ENCODE measurements around the gene POGK.
A peak's percentile ranks its signal among the peaks of the same experiment; 100 is the strongest.

The POGK gene

DNA sequence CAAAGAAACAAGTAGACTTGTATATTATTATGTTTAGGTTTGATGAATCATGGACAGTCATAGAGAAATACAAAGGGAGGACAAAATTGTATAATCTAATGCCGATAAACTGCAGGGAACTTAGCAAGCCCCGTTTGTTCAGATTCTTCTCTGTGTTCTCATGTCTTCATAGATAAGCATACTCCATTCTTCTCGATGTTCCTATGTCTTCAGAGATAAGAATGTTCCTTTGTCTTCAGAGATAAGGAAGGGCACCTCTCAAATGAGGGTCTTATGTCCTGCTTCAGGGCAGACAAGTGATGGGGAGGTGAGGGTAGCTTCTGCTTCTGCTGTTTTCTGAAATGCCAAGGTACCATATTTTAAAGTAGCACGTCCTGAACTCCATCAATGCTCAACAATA, 56.5 kb downstream of the POGK start:
- no peak overlapping the region for H3K4me3 Mint-ChIP-seq
- H3K27ac Mint-ChIP-seq: no peak overlapping the region
- peaks cover 19 to 71% of the 10 kb centered on the region in 2 donors for H3K27me3 Mint-ChIP-seq
- DNase-seq (no peak), ATAC-seq (replicated peaks) (no peak)
- H3K9me3 Mint-ChIP-seq: peaks cover 0 to 4% of the 10 kb centered on the region in 2 donors
- H3K4me1 Mint-ChIP-seq (ENCODE audit: low read depth in 2 of 2): no peaks in the 10 kb centered on the region
- H3K36me3 Mint-ChIP-seq (ENCODE audit: insufficient read depth): no peaks in the 10 kb centered on the region

- Mint-ChIP-seq H3K27me3 (peaks cover 6 to 45% of the 10 kb centered on the region in 2 donors), H3K36me3 (ENCODE audit: insufficient read depth) (no peaks in the 10 kb centered on the region), H3K27ac (no peak overlapping the region), H3K4me1 (ENCODE audit: low read depth in 2 of 2) (no peaks in the 10 kb centered on the region), H3K4me3 (no peak overlapping the region), H3K9me3 (peaks cover 0 to 4% of the 10 kb centered on the region in 2 donors)
- ATAC-seq (replicated peaks): no peak
- DNase-seq: no peak
Measured at GRCh38 chr1:166899769-166900168, 60.5 kb downstream of the POGK start.

DNA sequence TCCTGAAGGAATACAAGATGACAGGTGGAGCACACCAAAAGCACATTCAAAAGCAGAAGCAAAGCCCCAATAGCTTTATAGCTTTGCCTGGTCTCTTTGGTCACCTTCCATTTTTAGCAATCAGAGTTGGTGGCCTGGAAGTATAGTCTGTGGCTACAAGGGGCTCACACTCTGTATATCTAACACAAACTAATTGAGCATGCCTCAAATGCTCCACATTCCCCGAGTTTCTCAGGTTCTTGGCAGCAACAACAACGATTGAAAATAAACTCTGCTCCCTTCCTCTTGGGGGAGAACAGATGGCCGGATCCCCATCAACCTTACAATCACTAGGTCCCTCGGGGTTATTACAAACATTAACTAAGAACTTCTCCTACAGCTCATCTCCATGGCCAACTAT, 61.7 kb downstream of the POGK start:
- Mint-ChIP-seq H3K9me3 (peaks cover 0 to 4% of the 10 kb centered on the region in 2 donors), H3K27ac (no peak overlapping the region), H3K4me1 (ENCODE audit: low read depth in 2 of 2) (no peaks in the 10 kb centered on the region), H3K36me3 (ENCODE audit: insufficient read depth) (no peaks in the 10 kb centered on the region), H3K27me3 (peaks cover 6 to 33% of the 10 kb centered on the region in 2 donors), H3K4me3 (no peak overlapping the region)
- DNase-seq (no peak), ATAC-seq (replicated peaks) (no peak)

DNA sequence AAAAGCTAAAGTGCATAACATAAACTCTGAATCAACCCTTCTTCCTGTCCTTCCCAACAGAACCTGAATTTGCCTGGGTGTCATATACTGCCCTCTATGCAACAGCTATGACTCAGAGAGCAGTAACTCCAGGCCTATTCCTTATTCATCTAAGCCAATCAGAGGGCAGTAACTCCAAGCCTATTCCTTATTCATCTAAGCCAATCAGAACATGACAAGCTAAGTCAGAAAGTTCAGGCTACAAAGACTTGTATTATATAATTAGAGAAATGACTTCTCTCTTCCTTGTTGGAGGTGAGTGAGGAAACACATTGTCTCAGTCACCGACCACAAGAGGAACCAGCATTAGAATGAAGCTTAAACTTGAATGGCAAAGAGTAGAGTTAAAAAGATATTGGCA, 63.0 kb downstream of the POGK start:
- DNase-seq: no peak
- Mint-ChIP-seq H3K36me3 (ENCODE audit: insufficient read depth) (no peaks in the 10 kb centered on the region), H3K4me3 (no peak overlapping the region), H3K9me3 (no peaks in the 10 kb centered on the region), H3K27ac (no peak overlapping the region), H3K4me1 (ENCODE audit: low read depth in 2 of 2) (no peaks in the 10 kb centered on the region), H3K27me3 (peaks cover 0 to 20% of the 10 kb centered on the region in 2 donors)
- ATAC-seq (replicated peaks): peak; percentile 32

DNA sequence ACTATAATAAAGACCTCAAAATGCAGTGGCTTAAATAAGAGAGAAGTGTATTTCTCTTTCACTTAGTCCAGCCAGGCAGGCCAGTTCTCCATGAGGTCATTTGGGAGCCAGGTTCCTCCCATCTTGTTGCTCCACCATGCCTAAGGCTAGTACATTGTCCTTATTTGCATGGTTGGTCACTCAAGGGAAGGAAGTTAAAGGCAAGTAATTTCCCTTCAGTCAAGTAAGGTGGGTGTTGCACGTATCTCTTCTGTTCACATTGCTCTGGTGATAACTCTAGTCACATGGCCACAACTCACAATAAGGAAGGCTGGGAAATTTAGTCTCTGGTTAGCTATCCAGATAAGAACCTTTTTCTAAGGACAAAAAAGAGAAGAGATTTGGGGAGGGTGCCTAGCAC, 64.0 kb downstream of the POGK start:
- Mint-ChIP-seq H3K27me3 (peaks cover 1 to 10% of the 10 kb centered on the region in 2 donors), H3K36me3 (ENCODE audit: insufficient read depth) (no peaks in the 10 kb centered on the region), H3K9me3 (no peaks in the 10 kb centered on the region), H3K4me3 (no peak overlapping the region), H3K27ac (no peak overlapping the region), H3K4me1 (ENCODE audit: low read depth in 2 of 2) (no peaks in the 10 kb centered on the region)
- DNase-seq: no peak
- ATAC-seq (replicated peaks): no peak

DNA sequence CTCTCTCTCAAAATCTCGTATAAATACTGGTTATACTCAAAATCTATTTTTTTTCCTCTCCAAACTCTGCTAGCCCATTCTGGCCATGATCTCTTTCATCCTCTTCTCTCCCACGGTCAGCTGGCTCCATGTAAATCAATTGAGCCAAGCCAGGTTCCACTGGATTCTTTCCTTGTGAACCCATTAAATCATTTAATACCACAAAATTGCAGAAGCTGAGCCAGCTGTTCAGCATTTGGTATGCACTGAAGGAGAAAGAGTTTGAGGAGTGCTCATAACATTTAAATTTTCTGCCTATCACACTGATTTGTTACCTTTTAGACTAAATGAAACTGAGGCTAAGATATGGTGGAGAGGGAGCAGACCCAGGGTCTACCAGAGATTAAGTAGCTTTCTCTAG, 65.9 kb downstream of the POGK start:
- Mint-ChIP-seq H3K4me3 (no peak overlapping the region), H3K36me3 (ENCODE audit: insufficient read depth) (no peaks in the 10 kb centered on the region), H3K27ac (no peak overlapping the region), H3K9me3 (no peaks in the 10 kb centered on the region), H3K4me1 (ENCODE audit: low read depth in 2 of 2) (no peaks in the 10 kb centered on the region), H3K27me3 (peaks cover 5 to 7% of the 10 kb centered on the region in 2 donors)
- DNase-seq (no peak), ATAC-seq (replicated peaks) (no peak)

DNA sequence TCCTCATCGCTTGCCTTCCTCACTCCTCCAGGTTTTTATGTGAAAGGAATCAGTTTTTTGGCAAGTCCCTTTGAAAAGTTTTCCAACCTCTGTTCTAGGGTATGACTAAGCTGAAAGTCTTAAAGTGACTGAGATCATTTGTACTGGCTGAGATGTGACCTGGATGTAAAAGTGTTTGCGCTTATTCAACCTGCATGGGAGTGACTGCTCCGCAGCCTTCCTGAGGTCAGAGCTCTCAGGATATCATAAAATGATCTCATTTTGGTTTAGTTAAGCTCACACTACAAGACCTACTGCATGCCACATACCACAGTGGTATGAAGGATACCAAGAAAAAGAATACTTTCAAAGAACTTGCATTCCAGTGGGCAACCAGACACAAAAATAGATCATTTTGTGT, 66.6 kb downstream of the POGK start:
- Mint-ChIP-seq H3K27me3 (peaks cover 5 to 7% of the 10 kb centered on the region in 2 donors), H3K27ac (no peak overlapping the region), H3K9me3 (no peaks in the 10 kb centered on the region), H3K36me3 (ENCODE audit: insufficient read depth) (peaks cover 2% of the 10 kb centered on the region), H3K4me1 (ENCODE audit: low read depth in 2 of 2) (peaks cover 0 to 5% of the 10 kb centered on the region in 2 donors), H3K4me3 (no peak overlapping the region)
- ATAC-seq (replicated peaks): no peak
- no peak for DNase-seq
